ENCODE data around the gene ANGPTL4. TPM values are rescaled to one million over a fixed set of nuclear protein-coding genes. Genes with fewer than 3 reads are reported as not detected.
A peak's percentile ranks its signal among the peaks of the same experiment; 100 is the strongest.
"Not testable (repeated sequence)": the region's sequence is repeated elsewhere in the genome, so short reads cannot be mapped to it uniquely, and the experiment has no call there.

The ANGPTL4 gene
- total RNA-seq, 2 experiments from 2014 or later, result 1.7 to 2.9 TPM

DNA sequence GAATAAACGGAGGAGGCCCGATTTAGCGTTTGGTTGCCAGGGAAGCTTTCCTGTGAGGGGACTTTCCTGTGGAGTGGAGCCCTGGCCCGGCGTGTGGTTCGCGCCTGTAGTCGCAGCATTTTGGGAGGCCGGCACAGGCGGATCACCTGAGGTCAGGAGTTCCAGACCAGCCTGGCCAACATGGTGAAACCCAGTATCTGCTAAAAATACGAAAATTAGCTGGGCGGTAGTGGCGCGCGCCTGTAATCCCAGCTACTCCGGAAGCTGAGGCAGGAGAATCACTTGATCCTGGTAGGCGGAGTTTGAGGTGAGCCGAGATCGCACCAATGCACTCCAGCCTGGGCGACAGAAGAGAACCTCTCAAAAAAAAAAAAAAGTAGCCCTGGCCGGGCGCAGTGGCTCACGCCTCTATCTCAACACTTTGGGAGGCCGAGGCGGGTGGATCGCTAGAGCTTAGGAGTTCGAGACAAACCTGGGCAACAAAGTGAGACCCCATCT, 27.8 kb upstream of the ANGPTL4 start:
- no peaks in the 10 kb centered on the region for H3K9me3 Mint-ChIP-seq
- POLR2A ChIA-PET, result no interaction called here
- intact Hi-C loops (cut with micrococcal nuclease), result no loop called here
- H3K4me3 Mint-ChIP-seq, result peak overlapping the region; percentile 52
- CTCF ChIA-PET, result interaction anchor here (0.9 to 3.1 kb wide), 10 partner anchors 8 to 147 kb away, joined by 3 to 21 read pairs (median 4); partner anchors contain the start of gene HNRNPM
- peaks cover 8% of the 10 kb centered on the region for H3K4me1 Mint-ChIP-seq (ENCODE audit: low read depth)
- DNase-seq, result no peak
- no peak overlapping the region for H3K27ac Mint-ChIP-seq
- H3K36me3 Mint-ChIP-seq, result no peaks in the 10 kb centered on the region
- H3K27me3 Mint-ChIP-seq, result peaks cover 22% of the 10 kb centered on the region

DNA sequence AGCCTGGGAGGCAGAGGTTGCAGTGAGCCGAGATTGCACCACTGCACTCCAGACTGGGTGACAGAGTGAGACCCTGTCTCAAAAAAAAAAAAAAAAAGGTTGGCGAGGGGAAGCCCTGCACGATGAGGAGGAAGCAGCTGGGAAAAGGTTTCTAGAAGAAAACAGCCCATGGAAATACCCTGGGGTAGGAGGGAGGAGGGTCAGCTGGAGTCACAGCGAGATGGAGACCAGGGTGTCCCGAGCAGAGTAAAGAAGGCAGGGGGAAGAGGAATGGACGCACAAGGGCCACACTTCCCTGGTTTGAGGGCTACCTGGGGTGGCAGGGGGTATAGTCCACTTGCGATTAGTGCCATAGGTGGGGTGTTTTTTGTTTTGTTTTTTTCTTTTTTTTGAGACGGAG, 27.3 kb upstream of the ANGPTL4 start:
- ChIA-PET CTCF (interaction anchor here (1.2 to 3.1 kb wide), 5 partner anchors 12 to 146 kb away, joined by 4 to 21 read pairs (median 7); no protein-coding TSS in a partner anchor), POLR2A (no interaction called here)
- Mint-ChIP-seq H3K27me3 (peaks cover 22% of the 10 kb centered on the region), H3K27ac (no peak overlapping the region), H3K36me3 (no peaks in the 10 kb centered on the region), H3K4me3 (no peak overlapping the region), H3K4me1 (ENCODE audit: low read depth) (peaks cover 8% of the 10 kb centered on the region), H3K9me3 (no peaks in the 10 kb centered on the region)
- DNase-seq, result no peak
- intact Hi-C loops (cut with micrococcal nuclease), result no loop called here

DNA sequence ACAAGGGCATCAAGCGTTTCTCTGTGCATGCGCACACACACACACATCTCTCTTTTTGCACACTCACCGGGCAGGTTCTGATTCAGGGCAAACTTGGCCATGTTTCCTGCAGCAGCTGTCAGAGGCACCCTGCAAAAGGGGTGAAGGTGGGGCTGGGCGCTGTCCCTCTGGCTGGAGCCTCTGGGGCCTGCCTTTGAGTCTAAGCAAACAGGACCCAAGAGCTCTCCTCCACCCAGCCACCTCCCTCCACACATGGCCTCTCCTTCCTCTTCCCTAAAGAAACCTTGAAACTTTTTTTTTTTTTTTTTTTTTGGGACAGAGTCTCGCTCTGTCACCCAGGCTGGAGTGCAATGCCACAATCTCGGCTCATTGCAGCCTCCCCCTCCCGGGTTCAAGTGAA, 26.2 kb upstream of the ANGPTL4 start:
- POLR2A ChIA-PET, result no interaction called here
- Mint-ChIP-seq H3K9me3 (no peaks in the 10 kb centered on the region), H3K27ac (no peak overlapping the region), H3K4me3 (no peak overlapping the region), H3K27me3 (peaks cover 22% of the 10 kb centered on the region), H3K4me1 (ENCODE audit: low read depth) (peaks cover 13% of the 10 kb centered on the region), H3K36me3 (no peaks in the 10 kb centered on the region)
- DNase-seq, result no peak
- intact Hi-C loops (cut with micrococcal nuclease), result no loop called here
- CTCF ChIA-PET, result no interaction called here

DNA sequence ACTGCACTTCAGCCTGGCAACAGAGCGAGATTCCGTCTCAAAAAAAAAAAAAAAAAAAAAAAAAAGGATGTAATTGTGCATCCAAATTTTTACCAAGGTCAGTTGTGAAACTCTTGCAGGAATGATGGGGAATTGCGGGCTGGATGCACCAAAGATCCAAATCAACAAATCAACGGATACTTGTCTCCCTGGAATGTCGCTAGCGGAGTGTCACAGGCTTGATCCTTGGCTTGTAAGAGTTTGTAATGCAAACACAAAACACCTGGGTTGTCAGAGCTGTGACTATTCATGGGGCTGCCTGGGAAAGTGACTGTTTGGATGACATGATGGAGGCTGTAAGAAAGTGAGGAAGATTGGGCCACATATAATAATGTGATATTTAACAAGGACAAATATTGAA, 25.1 kb upstream of the ANGPTL4 start:
- intact Hi-C loops (cut with micrococcal nuclease), result no loop called here
- H3K4me1 Mint-ChIP-seq (ENCODE audit: low read depth), result peaks cover 15% of the 10 kb centered on the region

DNA sequence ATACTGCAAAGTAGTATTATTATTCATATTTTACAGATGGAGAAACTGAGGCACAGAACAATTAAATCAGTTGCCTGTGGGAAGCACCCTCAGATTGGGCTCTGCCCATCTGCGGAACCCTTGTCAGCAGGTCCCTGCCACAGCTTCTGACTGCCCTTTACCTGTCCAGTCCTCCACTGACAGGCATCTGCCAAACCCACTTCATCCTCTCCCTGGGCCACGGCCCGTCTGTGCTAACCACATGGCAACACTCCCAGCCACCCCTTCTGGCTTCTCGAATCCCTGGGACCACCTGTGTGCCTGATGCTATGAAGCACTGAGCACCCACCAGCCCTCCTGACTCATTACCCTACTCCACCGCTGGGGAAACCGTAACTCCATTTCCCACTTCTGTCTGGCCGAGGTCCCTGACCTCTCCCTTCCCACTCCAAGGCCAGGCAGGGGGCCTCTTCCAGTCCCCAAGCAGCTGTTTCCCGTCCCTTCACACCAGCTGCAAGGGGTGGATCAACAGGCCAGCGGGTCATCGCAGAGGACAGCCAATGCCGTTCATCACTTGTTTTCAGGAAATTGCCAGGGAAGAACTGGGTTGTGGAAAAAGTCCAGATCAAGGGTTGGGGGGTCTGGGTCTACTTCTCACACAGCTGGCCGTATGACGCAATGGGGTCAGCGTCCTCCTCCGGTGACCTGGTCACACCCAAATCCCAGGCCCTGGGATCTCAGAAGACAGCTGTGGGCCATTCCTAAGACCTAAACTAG, 23.4 kb upstream of the ANGPTL4 start:
- intact Hi-C loops (cut with micrococcal nuclease), result no loop called here
- DNase-seq, result no peak
- Mint-ChIP-seq H3K9me3 (no peaks in the 10 kb centered on the region), H3K36me3 (no peaks in the 10 kb centered on the region), H3K27me3 (peaks cover 15% of the 10 kb centered on the region), H3K4me1 (ENCODE audit: low read depth) (peaks cover 13% of the 10 kb centered on the region), H3K27ac (no peak overlapping the region), H3K4me3 (no peak overlapping the region)
- CTCF ChIA-PET, result interaction anchor here (1.0 kb wide), 1 partner anchor 14 kb away, joined by 12 read pairs; no protein-coding TSS in a partner anchor
- POLR2A ChIA-PET, result no interaction called here

More for the DNA sequence above, 25.1 kb upstream of the ANGPTL4 start:
- no peak overlapping the region for H3K4me3 Mint-ChIP-seq
- no peak overlapping the region for H3K27ac Mint-ChIP-seq
- no peak for DNase-seq
- H3K9me3 Mint-ChIP-seq, result no peaks in the 10 kb centered on the region
- POLR2A ChIA-PET, result no interaction called here
- peaks cover 20% of the 10 kb centered on the region for H3K27me3 Mint-ChIP-seq
- CTCF ChIA-PET, result no interaction called here
- H3K36me3 Mint-ChIP-seq, result no peaks in the 10 kb centered on the region

DNA sequence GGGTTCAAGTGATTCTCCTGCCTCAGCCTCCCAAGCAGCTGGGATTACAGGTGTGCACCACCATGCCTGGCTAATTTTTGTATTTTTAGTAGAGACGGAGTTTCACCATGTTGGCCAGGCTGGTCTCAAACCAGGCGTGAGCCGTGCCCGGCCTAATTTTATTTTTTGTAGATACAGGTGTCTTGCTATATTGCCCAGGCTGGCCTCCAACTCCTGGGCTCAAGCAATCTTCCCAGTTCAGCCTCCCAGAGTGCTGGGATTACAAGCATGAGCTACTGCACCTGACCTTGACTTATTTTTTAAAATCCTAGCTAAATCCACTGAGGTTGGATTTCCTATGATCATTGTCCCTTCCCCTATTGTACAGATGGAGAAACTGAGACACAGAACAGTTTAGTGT, 22.5 kb upstream of the ANGPTL4 start:
- intact Hi-C loops (cut with micrococcal nuclease); H3K4me3 Mint-ChIP-seq; H3K27me3 Mint-ChIP-seq: not testable (repeated sequence)

DNA sequence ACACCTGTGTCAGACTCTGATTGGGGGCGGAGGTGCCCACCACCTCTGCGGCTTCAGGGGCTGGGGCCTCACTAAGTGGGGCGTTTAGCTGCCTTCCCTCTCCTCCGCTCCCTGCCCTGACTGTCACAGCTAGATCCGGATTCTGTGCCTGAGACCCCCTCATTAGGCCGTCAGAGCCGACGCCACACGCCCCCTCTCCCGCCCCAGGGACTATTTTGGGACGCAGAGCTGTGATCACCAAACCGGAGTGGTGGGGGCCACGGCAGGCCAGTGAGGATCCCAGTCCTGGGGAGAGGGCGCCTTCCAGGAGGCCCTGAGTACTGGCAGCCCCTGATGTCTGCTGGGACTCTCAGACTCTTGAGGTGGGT, 21.7 kb upstream of the ANGPTL4 start:
- ChIA-PET CTCF (interaction anchor here (0.6 to 3.2 kb wide), 2 partner anchors 11 to 135 kb away, joined by 3 to 23 read pairs; no protein-coding TSS in a partner anchor), POLR2A (interaction anchor here (1.5 kb wide), 1 partner anchor 8 kb away, joined by 3 read pairs; no protein-coding TSS in a partner anchor)
- H3K4me1 Mint-ChIP-seq (ENCODE audit: low read depth), result peaks cover 10% of the 10 kb centered on the region
- no peak for DNase-seq
- intact Hi-C loops (cut with micrococcal nuclease), result no loop called here
- H3K36me3 Mint-ChIP-seq, result no peaks in the 10 kb centered on the region
- peak overlapping the region; percentile 39 for H3K4me3 Mint-ChIP-seq
- no peaks in the 10 kb centered on the region for H3K9me3 Mint-ChIP-seq
- H3K27me3 Mint-ChIP-seq, result peaks cover 6% of the 10 kb centered on the region
- no peak overlapping the region for H3K27ac Mint-ChIP-seq

More for the DNA sequence above, 22.5 kb upstream of the ANGPTL4 start:
- DNase-seq, H3K9me3 Mint-ChIP-seq, H3K27ac Mint-ChIP-seq, POLR2A ChIA-PET, H3K36me3 Mint-ChIP-seq: not testable (repeated sequence)
- CTCF ChIA-PET, result interaction anchor here (1.0 kb wide), 1 partner anchor 13 kb away, joined by 12 read pairs; no protein-coding TSS in a partner anchor
- H3K4me1 Mint-ChIP-seq (ENCODE audit: low read depth), result peaks cover 10% of the 10 kb centered on the region

DNA sequence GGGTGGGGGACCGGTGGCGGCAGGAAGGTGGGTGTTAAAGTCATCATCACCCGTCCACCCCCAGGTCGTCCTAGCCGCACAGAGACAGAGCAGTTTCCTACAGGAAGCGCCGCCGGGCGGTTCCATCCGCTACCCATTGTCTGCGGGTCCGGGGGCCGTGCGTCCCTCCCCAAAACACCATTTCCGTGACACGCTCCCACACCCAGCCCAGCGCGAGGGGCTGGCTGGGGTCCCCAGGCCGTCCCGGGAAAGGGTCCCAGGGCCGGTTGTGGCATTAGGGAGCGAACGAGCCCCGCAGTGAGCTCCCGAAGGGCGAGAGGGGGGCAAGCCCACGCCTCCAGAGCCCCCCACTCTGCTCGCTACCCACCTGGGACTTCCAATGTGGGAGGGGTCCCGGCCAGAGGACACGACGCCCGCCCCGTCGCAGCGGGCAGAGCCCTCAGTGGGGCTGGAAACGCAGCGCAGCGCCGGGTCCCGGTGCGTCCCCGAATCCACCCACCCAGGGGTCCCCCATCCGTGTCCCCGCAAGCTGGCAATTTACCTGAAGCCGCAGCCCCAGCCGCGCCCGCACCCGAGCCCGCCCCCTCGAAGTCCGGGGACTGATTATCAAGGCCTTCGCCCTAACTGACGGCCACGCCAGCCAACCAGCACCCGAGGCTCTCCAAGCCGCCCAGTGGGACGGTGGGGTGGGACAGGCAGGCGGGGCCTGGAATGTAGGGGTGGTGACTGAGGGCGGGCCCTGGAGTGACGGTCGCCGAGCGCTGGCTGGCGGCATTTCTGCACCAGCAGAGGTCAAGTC, 21.1 kb upstream of the ANGPTL4 start, which contains the start of gene KANK3:
TSS of gene KANK3 (minus strand) at position 579 of the 799 bp plus-strand sequence. CDS start 5,434 bp downstream, outside the sequence.
- intact Hi-C loops (cut with micrococcal nuclease), result no loop called here
- peak; percentile 97 for DNase-seq
- CTCF ChIA-PET, result interaction anchor here (0.6 to 3.2 kb wide), 4 partner anchors 10 to 238 kb away, joined by 3 to 23 read pairs (median 4); partner anchors contain the start of gene MARCHF2
- H3K27me3 Mint-ChIP-seq, result peaks cover 3% of the 10 kb centered on the region
- H3K4me1 Mint-ChIP-seq (ENCODE audit: low read depth), result peaks cover 10% of the 10 kb centered on the region
- POLR2A ChIA-PET, result interaction anchor here (1.5 kb wide), 1 partner anchor 9 kb away, joined by 3 read pairs; no protein-coding TSS in a partner anchor
- H3K4me3 Mint-ChIP-seq, result peak within 1 kb of the TSS; percentile 69
- no peaks in the 10 kb centered on the region for H3K9me3 Mint-ChIP-seq
- no peak within 1 kb of the TSS for H3K27ac Mint-ChIP-seq
- H3K36me3 Mint-ChIP-seq, result no peaks in the 10 kb centered on the region

DNA sequence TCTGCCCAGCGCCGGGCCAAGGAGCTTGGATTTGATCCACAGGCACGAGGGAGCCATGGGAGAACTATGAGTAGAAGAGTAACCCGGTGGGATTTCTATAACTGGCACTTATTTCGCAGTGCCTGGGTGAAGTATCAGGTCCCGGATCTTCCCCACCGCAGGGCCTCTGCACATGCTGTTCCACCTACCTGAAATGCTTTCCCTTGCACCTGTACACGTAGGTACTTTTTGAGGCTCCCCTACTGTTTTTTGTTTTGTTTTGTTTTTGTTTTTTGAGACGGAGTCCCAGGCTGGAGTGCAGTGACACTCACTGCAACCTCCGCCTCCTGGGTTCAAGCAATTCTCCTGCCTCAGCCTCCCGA, 20.5 kb upstream of the ANGPTL4 start:
- ChIA-PET POLR2A (interaction anchor here (1.5 kb wide), 1 partner anchor 9 kb away, joined by 3 read pairs; no protein-coding TSS in a partner anchor), CTCF (interaction anchor here (1.1 to 3.2 kb wide), 3 partner anchors 10 to 237 kb away, joined by 3 to 23 read pairs (median 4); partner anchors contain the start of gene MARCHF2)
- intact Hi-C loops (cut with micrococcal nuclease), result no loop called here
- H3K27me3 Mint-ChIP-seq, result no peaks in the 10 kb centered on the region
- DNase-seq, result no peak
- peaks cover 10% of the 10 kb centered on the region for H3K4me1 Mint-ChIP-seq (ENCODE audit: low read depth)
- no peaks in the 10 kb centered on the region for H3K36me3 Mint-ChIP-seq
- H3K27ac Mint-ChIP-seq, result no peak overlapping the region
- H3K4me3 Mint-ChIP-seq, result peak overlapping the region; percentile 69
- H3K9me3 Mint-ChIP-seq, result no peaks in the 10 kb centered on the region

DNA sequence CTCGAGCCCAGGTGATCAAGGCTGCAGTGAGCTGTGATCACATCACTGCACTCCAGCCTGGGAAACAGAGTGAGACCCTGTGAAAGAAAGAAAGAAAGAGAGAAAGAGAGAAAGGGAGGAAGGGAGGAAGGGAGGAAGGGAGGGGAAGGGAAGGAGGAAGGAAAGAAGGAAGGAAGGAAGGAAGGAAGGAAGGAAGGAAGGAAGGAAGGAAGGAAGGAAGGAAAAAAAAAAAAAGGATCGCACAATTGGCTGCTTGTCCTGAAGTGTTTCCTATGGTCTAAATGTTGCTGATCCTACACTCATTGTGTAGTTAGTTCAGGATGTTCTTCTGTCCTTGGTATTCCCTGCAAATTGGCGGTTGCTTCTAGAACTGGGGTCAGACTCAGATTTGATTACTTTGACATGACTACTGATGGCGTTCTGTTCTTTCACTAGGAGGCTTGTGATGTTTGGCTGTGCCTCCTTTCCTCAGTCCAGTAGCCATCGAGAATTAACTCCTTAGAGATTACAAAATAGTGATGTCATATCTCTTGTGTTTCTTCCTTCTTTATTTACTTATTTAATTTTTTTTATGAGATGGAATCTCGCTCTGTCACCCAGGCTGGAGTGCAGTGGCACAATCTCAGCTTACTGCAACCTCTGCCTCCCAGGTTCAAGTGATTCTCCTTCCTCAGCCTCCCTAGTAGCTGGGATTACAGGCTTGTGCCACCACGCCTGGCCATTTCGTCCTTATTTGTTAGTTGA, 14.2 kb upstream of the ANGPTL4 start:
- intact Hi-C loops (cut with micrococcal nuclease), result loop anchor here (5.0 kb wide), 1 partner anchor 228 kb away; the partner anchor contains the start of gene MYO1F
- H3K4me1 Mint-ChIP-seq (ENCODE audit: low read depth); DNase-seq; H3K9me3 Mint-ChIP-seq; H3K27ac Mint-ChIP-seq; H3K36me3 Mint-ChIP-seq; H3K4me3 Mint-ChIP-seq; POLR2A ChIA-PET: not testable (repeated sequence)
- CTCF ChIA-PET, result interaction anchor here (0.6 kb wide), 1 partner anchor 16 kb away, joined by 5 read pairs; no protein-coding TSS in a partner anchor
- peaks cover 12% of the 10 kb centered on the region for H3K27me3 Mint-ChIP-seq

DNA sequence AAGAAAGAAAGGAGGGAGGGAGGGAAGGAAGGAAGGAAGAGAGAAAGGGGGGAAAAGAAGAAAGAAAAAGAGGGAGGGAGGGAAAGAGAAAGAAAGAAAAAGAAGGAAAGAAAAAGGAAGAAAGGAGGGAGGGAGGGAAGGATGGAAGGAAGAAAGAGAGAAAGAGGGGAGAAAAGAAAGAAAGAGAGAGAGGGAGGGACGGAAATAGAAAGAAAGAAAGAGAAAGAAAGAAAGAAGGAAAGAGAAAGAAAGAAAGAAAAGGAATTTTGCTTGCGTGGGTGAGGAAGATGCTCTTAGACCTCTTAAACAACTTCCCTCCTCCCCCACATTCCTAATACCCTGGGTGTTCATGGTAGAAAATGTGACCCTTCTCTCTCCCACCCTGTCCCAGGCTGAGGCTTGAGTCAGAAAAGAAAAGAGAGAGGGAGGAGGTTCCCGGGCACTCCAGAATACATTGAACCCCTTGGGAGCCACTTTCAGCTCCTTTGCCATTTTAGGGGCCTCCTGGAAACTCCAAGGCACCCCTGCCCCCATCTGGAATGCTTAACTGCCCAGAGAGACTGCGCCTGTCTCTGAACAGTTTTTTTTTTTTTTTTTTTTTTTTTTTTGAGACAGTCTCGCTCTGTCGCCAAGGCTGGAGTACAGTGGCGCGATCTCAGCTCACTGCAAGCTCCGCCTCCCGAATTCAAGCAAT, 11.7 kb upstream of the ANGPTL4 start:
- peaks cover 12% of the 10 kb centered on the region for H3K27me3 Mint-ChIP-seq
- H3K4me1 Mint-ChIP-seq (ENCODE audit: low read depth), result peaks cover 8% of the 10 kb centered on the region
- peaks cover 5% of the 10 kb centered on the region for H3K9me3 Mint-ChIP-seq
- DNase-seq, result no peak
- H3K36me3 Mint-ChIP-seq, result no peaks in the 10 kb centered on the region
- no peak overlapping the region for H3K4me3 Mint-ChIP-seq
- ChIA-PET CTCF (interaction anchor here (0.8 to 6.7 kb wide), 9 partner anchors 9 to 227 kb away, joined by 3 to 52 read pairs (median 23); partner anchors contain the start of genes KANK3, MARCHF2 and MYO1F), POLR2A (no interaction called here)
- no peak overlapping the region for H3K27ac Mint-ChIP-seq
- intact Hi-C loops (cut with micrococcal nuclease), result loop anchor here (5.0 kb wide), 1 partner anchor 225 kb away; the partner anchor contains the start of gene MYO1F
